Thoracic aorta (tissue), 2 donors: ENCODE results near the gene TPPP3. TPM values are rescaled to one million over a fixed set of nuclear protein-coding genes. Genes with fewer than 3 reads are reported as not detected.

Experiments used
- ATAC-seq: fragments of 150-250 bp; one replicate; pipeline ENCODE4 v1.8.0; 2017; ENCODE audit warnings: low read depth; ENCODE audit not compliant: insufficient number of reproducible peaks, low FRiP score
- DNase-seq: peaks from one replicate; pipeline ENCODE4 v3.0.0-alpha.2; 2020; ENCODE audit warnings: low spot score
- H3K27ac ChIP-seq, 2 donors: fragments of 200-600 bp; sonication (generic); 1 replicate in 1 of 2; 2 replicates in 1 of 2; pipeline ENCODE4 v1.5.1; 2016; ENCODE audit warnings: mild to moderate bottlenecking in 2 of 2, moderate library complexity in 2 of 2
- H3K27me3 ChIP-seq: fragments of 200-600 bp; sonication (generic); replicated peaks from 2 replicates; pipeline ENCODE4 v1.6.0; 2016; ENCODE audit warnings: mild to moderate bottlenecking; ENCODE audit not compliant: insufficient read depth
- H3K36me3 ChIP-seq: fragments of 200-600 bp; sonication (generic); one replicate; pipeline ENCODE4 v1.5.1; 2016
- H3K4me1 ChIP-seq, 2 donors: fragments of 200-600 bp; sonication (generic); 1 replicate in 1 of 2; 2 replicates in 1 of 2; pipeline versions ENCODE4 v1.5.1 to v1.6.0; 2016; ENCODE audit warnings: low read depth in 2 of 2, mild to moderate bottlenecking in 1 of 2; ENCODE audit not compliant: control insufficient read depth in 1 of 2
- H3K4me3 ChIP-seq: fragments of 200-600 bp; sonication (generic); 2 replicates; pipeline ENCODE4 v1.5.1; 2016; ENCODE audit warnings: mild to moderate bottlenecking
- H3K9me3 ChIP-seq: fragments of 200-600 bp; sonication (generic); 2 replicates; pipeline ENCODE4 v1.5.1; 2016
- total RNA-seq, 2 donors: library from RNA; depleted of rRNA; stranded (reverse); fragments of >200 nt; gene quantifications; one replicate each; pipeline versions ENCODE4 v1.1.0 to v1.2.3, GENCODE V29; 2016
- TF ChIP-seq, protein P1 (sequence below): fragments of 200-600 bp; sonication (generic); IDR thresholded peaks from one replicate; pipeline ENCODE4 v1.5.1; 2019; ENCODE audit warnings: antibody characterized with exemption

The TPPP3 gene
- total RNA-seq, 2 donors from 2014 or later, result 12.6 to 34.9 TPM

DNA sequence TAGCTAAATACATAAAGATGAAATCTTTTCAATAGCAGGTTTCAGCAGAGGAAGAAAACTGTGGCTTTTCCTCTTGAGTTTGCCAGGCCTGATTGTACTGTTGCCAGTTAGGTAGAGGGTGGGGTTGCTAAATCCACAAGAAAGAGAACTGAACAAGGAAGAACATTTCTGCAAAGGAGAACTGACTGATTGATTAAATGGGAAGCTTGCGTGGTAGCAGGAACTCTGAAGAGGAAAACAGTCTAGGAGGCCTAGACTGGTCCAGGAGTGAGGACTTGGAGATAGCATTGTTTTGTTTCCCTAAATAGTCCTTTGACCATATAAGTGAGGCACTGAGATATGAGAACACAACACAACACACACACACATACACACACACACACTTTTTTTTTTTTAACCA is 47.9 kb downstream of the TPPP3 start:
- no peak overlapping the region for H3K4me3 ChIP-seq
- H3K4me1 ChIP-seq, result no peaks in the 10 kb centered on the region
- ATAC-seq (no peak), DNase-seq (no peak)
- no peaks in the 10 kb centered on the region for H3K27me3 ChIP-seq
- H3K27ac ChIP-seq, result no peak overlapping the region
- no peaks in the 10 kb centered on the region for H3K9me3 ChIP-seq
- H3K36me3 ChIP-seq, result no peaks in the 10 kb centered on the region
- TF ChIP-seq, protein P1, sequence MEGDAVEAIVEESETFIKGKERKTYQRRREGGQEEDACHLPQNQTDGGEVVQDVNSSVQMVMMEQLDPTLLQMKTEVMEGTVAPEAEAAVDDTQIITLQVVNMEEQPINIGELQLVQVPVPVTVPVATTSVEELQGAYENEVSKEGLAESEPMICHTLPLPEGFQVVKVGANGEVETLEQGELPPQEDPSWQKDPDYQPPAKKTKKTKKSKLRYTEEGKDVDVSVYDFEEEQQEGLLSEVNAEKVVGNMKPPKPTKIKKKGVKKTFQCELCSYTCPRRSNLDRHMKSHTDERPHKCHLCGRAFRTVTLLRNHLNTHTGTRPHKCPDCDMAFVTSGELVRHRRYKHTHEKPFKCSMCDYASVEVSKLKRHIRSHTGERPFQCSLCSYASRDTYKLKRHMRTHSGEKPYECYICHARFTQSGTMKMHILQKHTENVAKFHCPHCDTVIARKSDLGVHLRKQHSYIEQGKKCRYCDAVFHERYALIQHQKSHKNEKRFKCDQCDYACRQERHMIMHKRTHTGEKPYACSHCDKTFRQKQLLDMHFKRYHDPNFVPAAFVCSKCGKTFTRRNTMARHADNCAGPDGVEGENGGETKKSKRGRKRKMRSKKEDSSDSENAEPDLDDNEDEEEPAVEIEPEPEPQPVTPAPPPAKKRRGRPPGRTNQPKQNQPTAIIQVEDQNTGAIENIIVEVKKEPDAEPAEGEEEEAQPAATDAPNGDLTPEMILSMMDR, result no peak

GRCh38 chr16:67342616-67343015 is 50.7 kb downstream of the TPPP3 start:
- Histone ChIP-seq H3K4me3 (no peak overlapping the region), H3K27ac (no peak overlapping the region), H3K9me3 (no peaks in the 10 kb centered on the region), H3K4me1 (no peaks in the 10 kb centered on the region), H3K27me3 (no peaks in the 10 kb centered on the region), H3K36me3 (no peaks in the 10 kb centered on the region)
- ATAC-seq (no peak), DNase-seq (no peak)
- TF ChIP-seq, protein P1, result no peak

GRCh38 chr16:67341250-67341649 is 52.0 kb downstream of the TPPP3 start:
- TF ChIP-seq, protein P1, result no peak
- no peaks in the 10 kb centered on the region for H3K36me3 ChIP-seq
- no peaks in the 10 kb centered on the region for H3K9me3 ChIP-seq
- H3K27me3 ChIP-seq, result no peaks in the 10 kb centered on the region
- H3K4me1 ChIP-seq, result no peaks in the 10 kb centered on the region
- no peak overlapping the region for H3K4me3 ChIP-seq
- no peak overlapping the region for H3K27ac ChIP-seq
- no peak for ATAC-seq
- DNase-seq, result no peak

Other genes with a start within 250 kb of the TPPP3 start
- gene B3GNT9, start 242.5 kb downstream of the TPPP3 start, total RNA-seq, result 10 to 100 TPM; 33.5 to 59.6 TPM
- gene TRADD, start 233.6 kb downstream of the TPPP3 start, total RNA-seq, result 10 to 100 TPM; 18.4 to 52.1 TPM
- 10 to 100 TPM; 25.6 to 40.2 TPM for gene FBXL8, start 233.5 kb downstream of the TPPP3 start, total RNA-seq
- gene HSF4, start 228.8 kb downstream of the TPPP3 start, total RNA-seq, result 10 to 100 TPM; 44.1 to 87.5 TPM
- 10 to 100 TPM; 43.5 to 80.8 TPM for gene NOL3, start 223.0 kb downstream of the TPPP3 start, total RNA-seq
- 10 to 100 TPM; 13.7 to 28.4 TPM for gene MATCAP1, start 209.5 kb downstream of the TPPP3 start, total RNA-seq
- 1 to 10 TPM in 1 of 2 donors, under 1 TPM in 1; 0.68 to 1.5 TPM for gene EXOC3L1, start 203.4 kb downstream of the TPPP3 start, total RNA-seq
- gene E2F4, start 201.3 kb downstream of the TPPP3 start, total RNA-seq, result 100 to 1,000 TPM in 1 of 2 donors, 10 to 100 TPM in 1; 96.4 to 120 TPM
- 1 to 10 TPM; 1.4 TPM for gene ELMO3, start 194.4 kb downstream of the TPPP3 start, total RNA-seq
- gene TMEM208, start 166.4 kb downstream of the TPPP3 start, total RNA-seq, result 10 to 100 TPM; 21.2 to 32.2 TPM
- 10 to 100 TPM; 28.5 to 31.7 TPM for gene FHOD1, start 146.0 kb downstream of the TPPP3 start, total RNA-seq
- 1 to 10 TPM; 1.4 to 1.8 TPM for gene SLC9A5, start 144.5 kb downstream of the TPPP3 start, total RNA-seq
- gene PLEKHG4, start 114.0 kb downstream of the TPPP3 start, total RNA-seq, result 10 to 100 TPM in 1 of 2 donors, 1 to 10 TPM in 1; 3.1 to 15.6 TPM
- not detected for gene KCTD19, start 66.8 kb downstream of the TPPP3 start, total RNA-seq
- not detected for gene LRRC36, start 66.7 kb downstream of the TPPP3 start, total RNA-seq
- gene ZDHHC1, start 23.0 kb upstream of the TPPP3 start, total RNA-seq, result 10 to 100 TPM; 15.0 to 28.7 TPM
- not detected for gene HSD11B2, start 37.6 kb upstream of the TPPP3 start, total RNA-seq
- 10 to 100 TPM; 68.6 to 72.7 TPM for gene ATP6V0D1, start 87.7 kb upstream of the TPPP3 start, total RNA-seq
- gene AGRP, start 90.0 kb upstream of the TPPP3 start, total RNA-seq, result not detected
- gene RIPOR1, start 135.3 kb upstream of the TPPP3 start, total RNA-seq, result 100 to 1,000 TPM in 1 of 2 donors, 10 to 100 TPM in 1; 98.0 to 101 TPM
- gene CTCF, start 169.0 kb upstream of the TPPP3 start, total RNA-seq, result 10 to 100 TPM; 23.0 to 26.7 TPM